Camera-type eye (tissue), 1 donor: ENCODE results near the gene POLQ. TPM values are rescaled to one million over a fixed set of nuclear protein-coding genes. Genes with fewer than 3 reads are reported as not detected.

ENCODE experiments used
- total RNA-seq: library from RNA; depleted of rRNA; stranded (reverse); fragments of >200 nt; gene quantifications from one replicate; pipeline ENCODE4 v1.2.3, GENCODE V29; 2014

POLQ gene
- total RNA-seq, result 5.6 TPM

GRCh38 chr3:121545574-121546455 lies at the start of gene POLQ:
Gene POLQ, minus strand, starts transcription at chr3:121545988. Its CDS starts 111 bp downstream, at chr3:121545877.

GRCh38 chr3:121592856-121593702 lies 47.3 kb upstream of the POLQ start, which contains the start of gene FBXO40:
Gene FBXO40, plus strand, starts transcription at chr3:121593379. Its CDS starts 27,197 bp downstream, at chr3:121620576.

GRCh38 chr3:121567649-121568048 lies 21.9 kb upstream of the POLQ start, which contains the start of gene ARGFX:
Gene ARGFX, plus strand, starts transcription at chr3:121567949. Its CDS starts 2,765 bp downstream, at chr3:121570714.

Other genes with a start within 250 kb of the POLQ start
- gene ARGFX, start 22.0 kb upstream of the POLQ start, total RNA-seq, result not detected
- gene FBXO40, start 47.4 kb upstream of the POLQ start, total RNA-seq, result 0.22 TPM
- 7.0 TPM for gene HCLS1, start 114.9 kb upstream of the POLQ start, total RNA-seq
- gene GOLGB1, start 203.8 kb upstream of the POLQ start, total RNA-seq, result 90.4 TPM